GM18520 (cell line): ENCODE measurements around the gene GPR37L1.

Experiments used
- ATAC-seq: cut with Tn5 transposase; IDR thresholded peaks from one replicate; pipeline ENCODE4 v1.9.1; 2021; ENCODE audit not compliant: unreplicated experiment

GPR37L1 gene

DNA sequence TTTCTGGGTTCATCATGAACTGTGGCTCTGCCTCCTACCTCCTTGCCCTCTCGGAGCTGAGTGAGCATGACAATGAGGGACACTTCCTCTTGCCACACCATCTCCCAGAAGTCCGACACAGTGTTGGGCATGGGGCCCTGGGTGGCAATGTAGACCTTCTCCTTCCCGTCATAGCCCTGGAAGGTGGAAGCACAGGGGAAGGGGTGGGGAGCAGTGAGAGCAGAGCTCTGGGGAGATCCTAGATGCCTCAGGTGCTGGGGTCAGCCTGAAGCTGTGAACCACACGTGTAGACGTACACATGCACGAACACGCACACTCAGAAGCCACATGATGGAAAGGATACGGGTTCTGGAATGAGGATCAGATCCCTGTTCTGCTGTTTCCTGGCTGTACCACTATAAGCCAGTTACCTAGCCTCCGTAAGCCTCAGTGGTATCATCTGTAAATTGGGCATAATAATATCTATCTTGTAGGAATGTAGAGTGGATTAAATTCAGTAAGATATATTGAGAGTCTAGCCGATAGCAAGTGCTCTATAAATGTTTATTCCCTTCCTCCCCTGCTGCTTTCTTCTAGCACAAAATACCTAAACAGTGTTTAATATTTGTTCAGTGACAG is 31.5 kb downstream of the GPR37L1 start:
- no peak for ATAC-seq

- ATAC-seq: no peak
Observed at GRCh38 chr1:202154766-202155477, 32.2 kb downstream of the GPR37L1 start.

- no peak for ATAC-seq
Observed at GRCh38 chr1:202155478-202156021, 32.8 kb downstream of the GPR37L1 start.

DNA sequence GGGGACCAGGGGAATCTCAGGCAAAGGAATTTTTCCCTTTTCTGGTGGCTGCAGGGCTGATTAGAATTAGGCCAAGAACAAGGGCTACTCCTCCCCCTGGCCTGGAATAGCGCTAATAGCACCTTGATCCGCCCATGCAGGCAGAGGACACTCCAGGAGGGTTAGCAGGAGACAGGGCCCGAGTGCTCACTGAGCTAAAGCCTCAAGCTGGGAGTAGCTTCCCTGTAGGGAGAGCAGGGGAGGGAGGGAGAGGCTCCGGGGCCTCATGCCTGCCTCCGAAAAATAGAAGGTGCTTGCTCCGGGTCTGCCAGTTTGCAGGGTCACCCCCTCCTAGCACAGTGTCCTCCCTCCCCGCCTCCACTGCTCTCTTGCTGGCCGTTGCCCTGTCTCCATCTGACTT is 33.9 kb downstream of the GPR37L1 start:
- no peak for ATAC-seq

GRCh38 chr1:202157945-202158344 is 35.2 kb downstream of the GPR37L1 start:
- no peak for ATAC-seq

DNA sequence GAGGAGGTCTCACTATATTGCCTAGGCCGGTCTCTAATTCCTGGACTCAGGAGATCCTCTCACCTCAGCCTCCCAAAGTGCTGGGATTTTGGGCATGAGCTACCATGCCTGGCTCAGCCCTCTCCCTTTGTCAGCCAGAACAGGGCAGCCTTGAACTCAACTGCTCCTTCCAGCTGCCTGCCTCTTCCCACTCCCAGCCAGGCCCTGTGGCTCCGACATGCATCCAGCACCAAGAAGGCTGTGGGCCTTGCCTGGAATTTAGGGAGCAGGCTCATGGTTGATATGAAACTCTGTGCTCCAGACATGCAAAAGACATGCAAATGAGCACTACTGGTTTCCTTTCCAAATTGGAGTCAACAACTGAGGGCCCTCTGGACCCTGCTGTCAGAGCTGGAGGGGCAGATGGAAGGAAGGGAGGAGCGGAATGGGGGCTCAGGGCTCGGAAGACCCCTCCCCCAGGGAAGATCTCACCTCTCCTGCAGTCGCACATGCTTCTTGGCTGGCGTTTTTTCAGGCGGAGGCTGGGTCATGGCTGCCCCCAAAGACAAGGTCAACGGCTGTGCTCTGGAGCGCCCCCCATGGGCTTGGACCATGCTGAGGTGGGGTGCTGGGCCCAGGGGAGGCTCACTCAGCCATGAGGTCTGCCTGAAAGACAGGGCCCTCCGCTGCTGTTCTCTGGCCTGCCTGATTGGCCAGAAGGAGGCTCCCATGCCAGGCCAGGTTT is 36.3 kb downstream of the GPR37L1 start:
- no peak for ATAC-seq

DNA sequence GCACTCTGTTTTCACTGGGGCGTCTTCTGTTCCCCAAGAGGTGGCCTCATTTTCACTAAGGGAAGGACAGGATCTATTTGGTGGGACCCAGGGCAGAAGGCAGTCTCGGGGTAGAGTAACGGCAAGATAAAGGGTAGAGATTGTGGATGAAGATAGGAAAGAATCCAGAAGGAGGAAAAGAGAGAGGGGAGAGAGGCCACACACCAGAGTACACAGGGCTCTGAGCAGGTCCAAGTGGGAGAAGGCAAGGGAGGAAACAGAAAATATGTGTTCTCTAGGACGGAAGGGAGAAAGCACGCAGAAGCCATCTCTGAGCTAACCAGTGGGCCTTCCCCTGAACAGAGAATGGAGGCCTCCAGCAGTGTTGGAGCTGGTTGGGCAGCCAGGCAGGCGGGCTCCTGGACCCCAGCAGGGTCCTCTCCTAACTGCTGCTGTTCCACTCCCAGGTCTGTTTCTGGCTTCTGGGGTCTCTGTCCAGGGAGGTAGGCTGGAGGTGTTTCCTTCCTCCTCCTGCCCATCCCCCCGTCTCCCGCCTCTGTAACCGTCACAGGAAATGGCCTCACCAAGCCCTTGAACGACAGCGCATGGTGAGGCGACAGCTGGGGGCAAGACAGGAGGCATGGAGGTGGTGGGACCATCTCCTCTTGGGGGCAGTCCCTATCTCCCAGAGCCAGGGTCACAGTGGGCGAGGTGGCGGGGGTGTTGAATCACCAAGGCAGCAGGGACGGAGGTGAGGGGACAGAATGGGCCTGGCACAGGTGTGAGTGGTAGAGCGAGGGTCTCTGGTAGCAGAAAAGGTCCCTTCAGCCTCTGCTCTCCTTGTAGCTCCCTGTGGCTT is 37.0 kb downstream of the GPR37L1 start:
- no peak for ATAC-seq

GRCh38 chr1:202160377-202160940 is 37.7 kb downstream of the GPR37L1 start, which contains the start of gene PTPN7:
TSS of gene PTPN7 (minus strand) at chr1:202160602. CDS start at chr1:202159402, 1,200 bp downstream.
- no peak for ATAC-seq

DNA sequence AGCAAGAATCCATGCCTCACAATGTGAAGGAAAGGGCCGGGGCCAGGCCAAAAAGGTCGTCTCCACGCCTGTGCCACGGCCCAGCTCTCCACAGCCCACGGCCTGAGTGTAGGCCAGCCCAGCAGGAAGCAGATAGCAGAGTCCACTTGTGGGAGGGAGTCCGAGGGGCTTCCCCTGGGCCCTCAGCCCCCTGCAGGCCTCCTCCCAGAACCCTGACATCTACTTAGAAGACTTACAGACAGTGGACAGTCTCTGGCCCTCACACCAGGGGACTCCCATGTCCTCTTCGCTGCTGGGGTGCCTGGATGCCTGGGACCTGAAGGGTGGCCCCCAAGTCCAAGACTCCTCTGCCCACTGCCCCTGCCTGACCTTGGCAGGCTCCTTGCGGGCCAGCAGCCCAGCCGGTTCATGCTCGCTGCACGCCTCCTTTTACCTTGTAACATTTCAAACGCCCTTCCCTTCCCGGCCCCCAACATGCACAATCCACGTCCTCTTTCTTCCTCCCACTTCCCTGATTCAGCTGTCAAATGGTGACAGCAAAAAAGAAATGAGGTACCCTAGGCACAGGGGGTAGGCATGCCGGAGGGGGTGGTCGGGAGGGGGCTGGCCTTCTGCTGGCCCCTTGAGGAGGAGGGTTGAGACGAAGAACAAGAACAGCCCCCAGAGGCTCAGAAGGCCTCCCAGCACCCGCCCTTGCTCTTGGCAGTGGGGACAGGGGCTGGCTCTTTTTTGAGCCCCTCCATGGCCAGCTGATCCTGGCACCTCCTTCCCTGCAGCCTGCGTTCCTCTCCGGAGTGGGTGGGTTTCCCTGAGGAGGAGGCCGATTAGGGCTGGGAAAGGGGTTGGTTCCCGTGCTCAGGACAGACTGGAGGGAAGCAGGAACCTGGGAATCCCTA is 38.7 kb downstream of the GPR37L1 start:
- no peak for ATAC-seq

GRCh38 chr1:202162047-202162417 is 39.3 kb downstream of the GPR37L1 start:
- ATAC-seq: no peak

DNA sequence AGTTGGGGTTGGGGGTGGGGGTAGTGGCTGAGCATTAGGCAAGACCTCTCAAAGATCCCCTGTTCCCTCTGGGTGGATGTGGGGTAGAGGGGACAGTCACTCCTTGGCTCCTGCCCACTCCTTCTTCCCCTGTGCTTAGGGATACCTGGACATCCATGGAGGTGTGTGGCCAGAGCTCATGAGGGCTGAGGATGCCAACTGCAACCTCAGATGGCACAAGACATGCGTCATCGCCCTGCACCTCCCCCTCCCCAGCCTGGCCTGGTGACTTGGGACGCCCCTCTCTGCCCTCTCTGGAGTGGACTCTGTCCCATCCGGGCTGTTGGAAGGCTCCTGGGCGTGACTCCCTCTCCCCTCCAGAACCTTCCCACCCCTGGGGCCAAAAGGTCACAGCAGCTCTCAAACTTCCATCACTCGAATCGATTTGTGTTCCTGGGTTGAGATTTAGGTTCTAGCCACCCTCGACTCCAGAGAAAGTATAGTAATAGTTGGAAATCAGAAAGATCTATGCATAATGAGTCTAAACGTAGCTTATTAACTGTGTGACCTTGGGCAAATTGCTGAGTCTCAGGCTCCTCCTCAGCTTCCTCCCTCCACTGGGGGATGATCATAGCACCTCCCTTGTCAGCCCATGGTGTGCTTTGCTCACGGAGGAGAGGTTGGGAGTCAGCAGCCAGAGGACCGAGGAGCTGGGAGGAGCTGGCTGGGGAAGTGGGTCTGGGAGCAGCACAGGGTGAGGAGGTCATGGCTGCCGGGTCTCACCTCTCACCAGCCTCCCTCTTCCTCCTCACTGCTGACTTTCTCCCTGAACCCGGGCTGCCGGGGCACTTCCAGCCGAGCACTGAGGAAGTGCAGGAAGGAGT is 39.9 kb downstream of the GPR37L1 start:
- ATAC-seq: no peak

DNA sequence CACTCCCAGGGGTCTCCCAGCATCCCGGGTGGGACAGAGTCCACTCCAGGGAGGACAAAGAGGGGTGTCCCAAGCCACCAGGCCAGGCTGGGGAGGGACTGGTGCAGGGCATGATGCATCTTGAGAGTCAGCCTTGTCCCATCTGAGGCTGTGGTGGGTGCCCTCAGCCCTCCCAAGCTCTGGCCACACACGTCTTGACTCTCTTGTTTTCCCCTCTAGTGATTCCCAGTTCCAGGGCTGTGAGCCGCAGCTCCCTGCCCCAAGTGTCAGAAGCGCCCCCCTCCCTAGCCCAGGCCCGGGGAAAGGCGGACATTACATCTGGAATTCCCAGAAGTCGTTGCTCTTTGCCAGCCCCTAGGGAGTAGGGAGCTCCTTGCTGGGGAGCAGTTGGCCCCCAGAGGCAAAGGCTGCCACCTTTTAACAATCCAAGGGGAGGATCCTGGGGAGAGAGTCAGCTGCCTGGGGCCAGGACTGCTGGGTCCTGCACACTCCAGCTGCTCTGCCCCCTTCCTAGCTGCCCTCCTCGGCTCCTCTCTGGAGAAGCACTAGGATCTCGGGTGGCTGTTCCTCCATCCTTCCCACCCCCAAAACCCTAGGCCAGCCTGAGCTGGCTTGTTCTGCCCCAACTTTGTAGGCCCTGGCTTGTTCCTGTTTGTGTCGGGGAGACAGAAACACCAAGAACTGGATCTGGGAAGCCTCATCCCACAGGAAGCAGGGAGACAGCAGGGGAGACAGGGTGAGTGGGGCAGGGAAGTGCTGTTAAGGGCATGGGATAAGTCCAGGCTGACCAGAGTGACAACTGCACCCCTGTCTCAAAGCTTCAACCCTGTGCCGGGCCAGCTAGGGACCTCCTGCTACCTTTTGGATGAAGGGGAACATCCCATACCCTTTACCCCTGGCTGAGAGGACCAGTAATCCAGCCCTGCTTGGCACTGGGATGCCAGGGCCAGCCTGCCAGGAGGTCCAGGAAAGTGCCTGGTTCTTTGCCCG is 40.9 kb downstream of the GPR37L1 start:
- no peak for ATAC-seq

DNA sequence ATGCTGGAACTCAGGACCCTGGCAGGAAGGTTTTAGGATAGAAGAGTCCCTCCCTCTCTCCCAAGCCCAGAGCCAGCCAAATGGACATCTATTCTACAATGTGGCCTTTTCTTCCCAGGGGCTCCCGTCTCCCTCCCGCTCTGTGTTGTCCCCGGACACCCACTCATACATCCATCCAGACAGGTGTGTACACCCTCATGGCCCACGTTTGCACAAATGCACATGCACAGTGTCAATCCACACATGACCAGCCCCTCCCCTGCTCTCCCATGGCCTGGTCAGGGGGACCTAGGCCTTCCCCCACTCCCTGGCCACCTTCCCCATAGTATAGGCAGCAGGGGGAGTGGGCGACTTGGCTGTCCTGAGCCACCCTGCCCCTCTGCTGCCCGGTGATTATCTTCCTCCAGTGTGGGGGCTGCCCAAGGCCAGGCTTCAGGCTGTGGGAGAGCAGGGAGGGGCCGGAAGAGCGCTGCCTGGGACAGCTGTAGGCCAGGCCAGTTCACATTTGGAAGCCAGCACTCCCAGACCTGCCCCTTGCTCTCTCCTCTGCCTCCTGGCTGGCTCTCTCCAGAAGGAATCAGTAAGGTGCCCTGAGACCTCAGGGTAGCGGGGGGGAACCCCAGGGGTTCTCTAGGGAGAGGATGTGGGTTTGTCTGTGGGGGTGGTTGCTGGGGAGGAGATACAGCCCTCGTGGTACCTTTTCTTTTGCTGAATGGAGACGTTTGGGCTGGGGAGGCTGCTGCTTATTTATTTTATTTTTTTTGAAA is 41.7 kb downstream of the GPR37L1 start:
- peak; percentile 51 for ATAC-seq

DNA sequence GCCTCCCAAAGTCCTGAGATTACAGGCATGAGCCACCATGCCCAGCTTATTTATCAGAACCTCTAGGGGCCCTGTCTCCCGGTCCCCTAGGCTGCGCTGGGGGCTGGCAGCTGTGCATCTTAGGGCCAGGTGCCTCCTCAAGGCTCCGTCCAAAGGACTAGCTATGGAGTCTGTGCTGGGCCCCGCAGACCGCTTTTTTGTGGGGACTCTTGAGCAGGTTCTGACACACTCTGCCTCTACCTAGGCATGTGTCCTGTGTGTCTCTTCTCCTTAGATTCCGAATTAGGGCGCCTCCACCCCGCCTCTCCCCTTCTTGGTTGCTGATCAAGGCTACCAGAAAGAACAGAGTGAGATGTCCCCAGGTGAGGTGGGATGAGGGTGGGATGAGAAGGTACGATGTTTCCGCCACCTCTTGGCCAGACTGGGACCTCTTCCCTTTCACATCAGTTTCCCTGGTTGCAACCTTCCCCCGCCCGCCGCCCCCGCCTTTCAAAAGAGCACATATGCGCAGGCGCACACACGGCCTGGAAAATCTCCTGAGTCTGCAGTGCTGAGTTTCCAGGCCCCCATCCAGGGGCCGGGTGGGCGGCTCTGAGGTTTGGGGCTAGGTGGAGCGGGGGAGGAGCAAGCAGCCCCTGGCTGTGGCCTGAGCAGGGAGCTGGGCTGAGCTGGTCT is 42.7 kb downstream of the GPR37L1 start:
- no peak for ATAC-seq

- no peak for ATAC-seq
Observed at GRCh38 chr1:202165942-202166843, 43.5 kb downstream of the GPR37L1 start.
